ENCODE measurements around the gene NOA1. TPM values are rescaled to one million over a fixed set of nuclear protein-coding genes. Genes with fewer than 3 reads are reported as not detected.
"Not testable (repeated sequence)": the region's sequence is repeated elsewhere in the genome, so short reads cannot be mapped to it uniquely, and the experiment has no call there.

NOA1 gene
- total and polyA plus RNA-seq, 2 of the 8 experiments (the other 6 are each of a cell fraction or from before 2014, with no cell fraction given), result 24.3 to 28.1 TPM

DNA sequence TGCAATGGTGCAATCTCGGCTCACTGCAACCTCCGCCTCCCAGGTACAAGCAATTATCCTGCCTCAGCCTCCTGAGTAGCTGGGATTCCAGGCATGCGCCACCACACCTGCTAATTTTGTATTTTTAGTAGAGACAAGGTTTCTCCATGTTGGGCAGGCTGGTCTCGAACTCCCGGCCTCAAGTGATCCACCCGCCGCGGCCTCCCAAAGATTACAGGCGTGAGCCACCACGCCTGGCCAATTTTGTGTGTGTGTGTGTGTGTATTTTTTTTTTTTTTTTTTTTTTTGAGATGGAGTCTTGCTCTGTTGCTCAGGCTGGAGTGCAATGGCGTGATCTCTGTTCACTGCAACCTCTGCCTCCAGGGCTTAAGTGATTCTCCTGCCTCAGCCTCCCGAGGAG is 62.4 kb downstream of the NOA1 start:
- not testable (repeated sequence) for H2BK15ac ChIP-seq (ENCODE audit: low read length); H2BK120ac ChIP-seq (replicated peaks; ENCODE audit: low read depth, low read length); H2BK12ac ChIP-seq (ENCODE audit: low read depth, low read length); H3K18ac ChIP-seq (ENCODE audit: extremely low read depth, low read length); H4K8ac ChIP-seq (ENCODE audit: extremely low read depth, insufficient read depth, low read length); H4K5ac ChIP-seq (ENCODE audit: insufficient read length, low read depth, low read length); H4K91ac ChIP-seq (replicated peaks; ENCODE audit: insufficient read length, low read length); FAIRE-seq; H3K23ac ChIP-seq (ENCODE audit: insufficient read length); H3K4me3 ChIP-seq (ENCODE audit: extremely low read depth in 1 of 4, insufficient read depth in 2 of 4, low read depth in 3 of 4, low read length in 4 of 4); DNase-seq (ENCODE audit: low read depth in 1 of 2, low spot score in 2 of 2); H3K4me1 ChIP-seq (replicated peaks in 1 of 4; ENCODE audit: control insufficient read depth in 3 of 4, insufficient read depth in 4 of 4, low read length in 3 of 4); H3K27me3 ChIP-seq (replicated peaks in 1 of 4; ENCODE audit: control insufficient read depth in 3 of 4, extremely low read depth in 1 of 4, insufficient read depth in 3 of 4, low read length in 3 of 4); H3K9me3 ChIP-seq (ENCODE audit: insufficient read depth in 2 of 2, low read depth in 1 of 2, low read length in 1 of 2); H3K4ac ChIP-seq (replicated peaks; ENCODE audit: insufficient read length, low read depth, low read length); H3K4me2 ChIP-seq (ENCODE audit: insufficient read depth in 1 of 2, low read depth in 2 of 2, low read length in 2 of 2); H3K23me2 ChIP-seq (ENCODE audit: low read depth, low read length); H2AK5ac ChIP-seq (ENCODE audit: low read depth, low read length); H3K14ac ChIP-seq (ENCODE audit: insufficient read length); H3K27ac ChIP-seq (ENCODE audit: low read depth, low read length); H4K20me1 ChIP-seq (replicated peaks in 1 of 2; ENCODE audit: control insufficient read depth in 1 of 2, insufficient read depth in 2 of 2, low read length in 2 of 2); H2BK20ac ChIP-seq (ENCODE audit: low read length); H3K56ac ChIP-seq (replicated peaks; ENCODE audit: insufficient read length, low read depth, low read length); H2AFZ ChIP-seq (ENCODE audit: low read length); H2BK5ac ChIP-seq (ENCODE audit: low read depth, low read length); H3K9ac ChIP-seq (replicated peaks in 1 of 4; ENCODE audit: extremely low read depth in 1 of 4, low read depth in 3 of 4, low read length in 3 of 4)
- H3K79me2 ChIP-seq (ENCODE audit: control insufficient read depth in 1 of 2, insufficient read depth in 2 of 2, low read length in 2 of 2), result peaks cover 14 to 88% of the 10 kb centered on the region in 2 experiments
- WGBS, 2 experiments (ENCODE audit: extremely low coverage in 1 of 2, insufficient coverage in 1 of 2, insufficient read length in 1 of 2, insufficient replicate concordance in 2 of 2, low coverage in 1 of 2, low lambda C conversion rate in 2 of 2, missing lambda C conversion rate in 1 of 2), result 94% methylated on average over 10 of the region's 12 CpGs; no CpG with 5 or more reads in 1 of the 2 experiments
- peaks cover 11% of the 10 kb centered on the region for H3K79me1 ChIP-seq (ENCODE audit: low read depth, low read length)
- H3K36me3 ChIP-seq (ENCODE audit: control insufficient read depth in 2 of 4, insufficient read depth in 4 of 4, low read length in 3 of 4), result peaks cover 4 to 54% (median 5%) of the 10 kb centered on the region in 4 experiments; a peak in 4 of 8 replicates
- POLR2A ChIA-PET (ENCODE audit: partially characterized antibody), result interaction anchor here (1.0 to 1.5 kb wide), 4 partner anchors 18 to 64 kb away, joined by 3 to 6 read pairs (median 4); partner anchors contain the start of gene POLR2B
- CTCF ChIA-PET (ENCODE audit: partially characterized antibody), result interaction anchor here (1.2 kb wide), 1 partner anchor 14 kb away, joined by 3 read pairs; no protein-coding TSS in a partner anchor

All from H1 (cell line).